ENCODE results near the gene CXADR.

GRCh38 chr21:17507591-17507990 is 5.3 kb upstream of the CXADR start:
- TF ChIP-seq, protein P1, sequence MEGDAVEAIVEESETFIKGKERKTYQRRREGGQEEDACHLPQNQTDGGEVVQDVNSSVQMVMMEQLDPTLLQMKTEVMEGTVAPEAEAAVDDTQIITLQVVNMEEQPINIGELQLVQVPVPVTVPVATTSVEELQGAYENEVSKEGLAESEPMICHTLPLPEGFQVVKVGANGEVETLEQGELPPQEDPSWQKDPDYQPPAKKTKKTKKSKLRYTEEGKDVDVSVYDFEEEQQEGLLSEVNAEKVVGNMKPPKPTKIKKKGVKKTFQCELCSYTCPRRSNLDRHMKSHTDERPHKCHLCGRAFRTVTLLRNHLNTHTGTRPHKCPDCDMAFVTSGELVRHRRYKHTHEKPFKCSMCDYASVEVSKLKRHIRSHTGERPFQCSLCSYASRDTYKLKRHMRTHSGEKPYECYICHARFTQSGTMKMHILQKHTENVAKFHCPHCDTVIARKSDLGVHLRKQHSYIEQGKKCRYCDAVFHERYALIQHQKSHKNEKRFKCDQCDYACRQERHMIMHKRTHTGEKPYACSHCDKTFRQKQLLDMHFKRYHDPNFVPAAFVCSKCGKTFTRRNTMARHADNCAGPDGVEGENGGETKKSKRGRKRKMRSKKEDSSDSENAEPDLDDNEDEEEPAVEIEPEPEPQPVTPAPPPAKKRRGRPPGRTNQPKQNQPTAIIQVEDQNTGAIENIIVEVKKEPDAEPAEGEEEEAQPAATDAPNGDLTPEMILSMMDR (IDR thresholded peaks at IDR 0.05; ENCODE audit: insufficient read depth, low read length): no peak
- TF ChIP-seq SPI1 (IDR thresholded peaks at IDR 0.05; ENCODE audit: borderline replicate concordance, low read depth): no peak
- no peak for TF ChIP-seq REST (IDR thresholded peaks at IDR 0.05; ENCODE audit: insufficient replicate concordance, low read depth)
- TF ChIP-seq GABPA (IDR thresholded peaks at IDR 0.05; ENCODE audit: low read depth): no peak
- no peak for TF ChIP-seq POLR2AphosphoS5 (IDR thresholded peaks at IDR 0.05; ENCODE audit: low read depth)

Data from HL-60 (cell line).